Effector CD8-positive, alpha-beta T cell (primary cell): ENCODE measurements around the gene PIEZO2.
"Not testable (repeated sequence)": the region's sequence is repeated elsewhere in the genome, so short reads cannot be mapped to it uniquely, and the experiment has no call there.

Source experiments
- DNase-seq: peaks from one replicate; lab custom pipeline; 2025; lab: John Stamatoyannopoulos, UW

The PIEZO2 gene

DNA sequence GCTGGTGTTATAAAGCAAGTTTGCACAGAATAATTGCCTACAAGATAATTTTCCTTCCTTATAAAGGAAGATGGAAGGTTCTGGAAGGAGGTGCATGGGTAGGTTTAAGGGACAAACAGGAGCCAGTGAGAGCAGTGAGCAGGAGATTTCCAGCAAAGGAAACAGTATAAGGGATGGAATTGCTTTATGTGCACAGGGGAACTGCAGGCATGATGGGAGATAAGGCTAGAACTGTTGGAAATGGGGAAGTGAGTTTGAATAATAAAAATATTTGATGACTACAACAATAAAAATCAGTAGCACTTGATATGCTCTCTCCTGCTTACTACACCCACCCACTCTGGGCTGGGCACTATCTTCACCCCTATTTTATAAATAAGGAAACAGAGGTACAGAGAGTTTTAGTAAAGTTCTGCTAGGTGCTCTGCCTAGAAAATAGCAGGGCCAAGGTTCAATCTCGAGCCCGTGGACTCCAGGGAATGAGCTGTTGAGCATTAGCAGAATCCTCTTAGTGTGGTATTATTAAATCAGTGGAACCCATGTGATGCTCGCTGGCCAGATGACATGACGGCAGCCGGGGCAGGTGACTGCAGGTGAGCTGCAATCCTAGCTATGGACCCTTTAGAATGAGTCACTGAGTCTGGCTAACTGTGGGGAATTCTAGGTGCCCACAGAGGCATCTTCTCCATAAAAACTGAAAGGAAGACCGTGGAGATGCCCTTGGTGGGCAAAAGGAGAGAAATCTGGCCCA, 302.5 kb downstream of the PIEZO2 start:
- DNase-seq: no peak

GRCh38 chr18:10846035-10846434, 303.3 kb downstream of the PIEZO2 start:
- not testable (repeated sequence) for DNase-seq

GRCh38 chr18:10843565-10843964, 305.8 kb downstream of the PIEZO2 start:
- no peak for DNase-seq

GRCh38 chr18:10842861-10843260, 306.5 kb downstream of the PIEZO2 start:
- no peak for DNase-seq

DNA sequence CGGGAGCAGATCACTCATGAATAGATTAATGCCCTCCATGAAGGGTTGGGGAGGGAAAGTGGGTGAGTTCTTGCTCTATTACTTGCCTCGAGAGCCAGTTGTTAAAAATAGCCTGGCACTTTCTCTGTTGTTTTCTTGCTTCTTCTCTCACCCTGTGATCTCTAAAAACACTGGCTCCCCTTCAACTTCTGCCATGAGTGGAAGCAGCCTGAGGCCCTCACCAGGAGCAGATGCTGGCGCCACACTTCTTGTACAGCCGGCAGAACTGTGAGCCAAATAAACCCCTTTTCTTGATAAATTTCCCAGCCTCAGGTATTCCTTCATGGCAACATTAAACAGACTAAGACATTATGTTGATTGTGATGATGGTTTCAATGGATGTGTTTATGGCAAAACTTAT, 307.0 kb downstream of the PIEZO2 start:
- no peak for DNase-seq

DNA sequence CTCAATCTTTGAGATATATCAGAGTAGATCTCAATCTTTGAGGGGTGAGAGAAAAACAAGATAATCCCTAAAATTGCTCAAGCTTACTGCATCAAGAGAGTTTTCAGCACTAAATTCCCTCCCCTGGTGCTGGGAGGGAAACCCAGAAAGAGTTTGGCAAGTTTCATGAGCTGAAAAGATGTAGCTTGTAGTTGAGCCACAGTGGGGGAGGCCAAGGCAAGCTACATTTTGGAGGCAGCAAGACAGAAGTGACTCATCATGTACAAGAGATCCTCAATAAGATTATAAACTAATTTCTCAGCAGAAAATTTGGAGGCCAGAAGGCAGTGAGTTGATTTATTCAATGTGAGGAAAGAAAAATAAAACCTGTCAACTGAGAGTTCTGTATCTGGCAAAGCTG, 308.2 kb downstream of the PIEZO2 start:
- DNase-seq: no peak

DNA sequence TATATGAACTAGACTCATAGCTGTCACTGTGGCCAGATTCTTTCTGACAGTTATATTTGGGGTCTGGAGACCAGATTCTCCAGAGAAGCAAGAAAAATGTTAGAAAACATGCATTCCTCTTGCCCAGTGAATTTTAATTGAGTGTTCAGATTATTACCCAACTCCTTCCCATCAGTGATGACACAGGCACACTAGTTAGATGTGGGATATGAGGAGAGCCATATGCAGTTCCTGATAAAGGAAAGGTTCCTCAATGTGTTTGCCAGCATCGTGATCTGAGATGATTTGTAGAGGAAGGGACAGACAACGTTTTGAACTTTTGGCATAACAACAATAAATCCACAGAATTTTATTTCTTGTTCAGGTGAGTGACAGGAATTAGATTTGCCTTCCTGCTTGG, 308.6 kb downstream of the PIEZO2 start:
- DNase-seq: no peak

GRCh38 chr18:10839421-10839820, 309.9 kb downstream of the PIEZO2 start:
- no peak for DNase-seq

- no peak for DNase-seq
Observed at GRCh38 chr18:10838553-10838952, 310.8 kb downstream of the PIEZO2 start.

DNA sequence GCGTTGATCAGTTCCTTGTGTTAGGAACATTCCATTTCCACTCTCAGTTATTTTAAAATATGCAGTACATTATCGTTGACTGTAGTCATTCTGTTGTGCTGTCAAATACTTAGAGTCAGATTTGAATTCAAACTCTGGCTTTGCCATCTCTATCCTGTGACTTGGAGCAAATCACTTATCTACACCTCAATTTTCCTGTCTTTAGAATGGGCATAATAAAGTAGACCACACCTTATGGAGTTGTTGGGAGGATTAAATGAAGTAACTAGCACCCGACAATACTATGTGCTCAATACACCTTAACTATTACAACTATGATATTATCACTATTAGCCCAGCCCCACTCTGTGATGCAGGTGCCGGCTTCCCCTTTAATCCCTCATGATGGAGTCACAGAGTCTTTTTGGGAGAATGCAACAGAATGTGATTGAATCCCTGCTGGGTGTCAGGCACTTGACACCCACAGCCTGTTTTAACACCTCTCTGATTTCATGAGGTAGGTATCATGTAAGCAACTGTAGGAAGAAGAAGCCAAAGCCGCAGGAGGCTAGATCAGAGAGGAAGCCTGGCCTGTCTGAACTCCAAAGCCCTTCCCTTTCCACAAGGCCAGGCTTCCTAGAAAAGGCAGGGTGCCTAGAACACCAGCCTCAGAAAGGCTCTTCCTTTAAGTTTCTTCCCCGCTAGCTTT, 315.1 kb downstream of the PIEZO2 start:
- DNase-seq: no peak

- no peak for DNase-seq
Observed at GRCh38 chr18:10833656-10834055, 315.7 kb downstream of the PIEZO2 start.

- no peak for DNase-seq
Observed at GRCh38 chr18:10826400-10826799, 323.0 kb downstream of the PIEZO2 start.

GRCh38 chr18:10822456-10822855, 326.9 kb downstream of the PIEZO2 start:
- no peak for DNase-seq

DNA sequence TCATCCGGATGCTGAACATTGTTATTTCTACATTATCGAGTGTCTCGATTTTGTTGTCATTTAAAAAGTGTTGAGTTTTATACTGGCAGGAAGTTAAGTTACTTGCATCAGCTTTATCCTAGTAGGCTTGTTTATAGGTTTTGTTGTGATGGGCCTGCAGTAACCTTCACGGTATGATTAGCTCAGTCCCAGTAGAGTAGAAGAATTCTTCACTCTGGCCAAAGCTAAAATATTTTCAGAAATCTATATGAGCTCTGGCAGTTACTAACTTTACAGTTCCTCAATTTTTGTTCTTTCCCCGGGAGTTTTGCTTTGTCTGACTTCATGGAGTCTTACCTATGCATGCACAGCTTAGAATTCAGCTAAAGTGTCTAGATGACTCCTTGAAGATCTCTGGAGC, 328.7 kb downstream of the PIEZO2 start:
- no peak for DNase-seq

DNA sequence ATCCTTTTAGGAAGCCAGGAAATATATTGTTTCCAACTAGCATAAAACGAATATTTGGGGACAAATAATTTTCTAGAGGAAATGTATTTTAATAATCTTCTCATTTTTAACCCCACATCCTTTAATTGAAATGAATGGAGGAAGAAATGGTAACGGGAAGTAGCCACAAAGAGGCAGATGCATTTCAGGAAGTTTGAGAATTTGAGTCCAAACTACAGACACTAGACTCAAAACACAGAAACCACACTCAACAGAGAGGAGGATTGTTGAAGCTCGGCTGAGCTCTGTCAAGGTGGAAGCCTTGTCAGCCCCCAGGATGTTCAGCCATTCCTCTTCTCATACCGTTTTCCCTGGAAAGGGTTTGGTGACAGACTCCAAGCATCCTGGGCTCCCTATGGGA, 335.0 kb downstream of the PIEZO2 start:
- DNase-seq: no peak

- DNase-seq: no peak
Observed at GRCh38 chr18:10805587-10806118, 343.7 kb downstream of the PIEZO2 start.

GRCh38 chr18:10804126-10804525, 345.2 kb downstream of the PIEZO2 start:
- no peak for DNase-seq

GRCh38 chr18:10798727-10799550, 350.4 kb downstream of the PIEZO2 start:
- DNase-seq: no peak

GRCh38 chr18:10797896-10798295, 351.5 kb downstream of the PIEZO2 start:
- no peak for DNase-seq

- no peak for DNase-seq
Observed at GRCh38 chr18:10794771-10795170, 354.6 kb downstream of the PIEZO2 start.

DNA sequence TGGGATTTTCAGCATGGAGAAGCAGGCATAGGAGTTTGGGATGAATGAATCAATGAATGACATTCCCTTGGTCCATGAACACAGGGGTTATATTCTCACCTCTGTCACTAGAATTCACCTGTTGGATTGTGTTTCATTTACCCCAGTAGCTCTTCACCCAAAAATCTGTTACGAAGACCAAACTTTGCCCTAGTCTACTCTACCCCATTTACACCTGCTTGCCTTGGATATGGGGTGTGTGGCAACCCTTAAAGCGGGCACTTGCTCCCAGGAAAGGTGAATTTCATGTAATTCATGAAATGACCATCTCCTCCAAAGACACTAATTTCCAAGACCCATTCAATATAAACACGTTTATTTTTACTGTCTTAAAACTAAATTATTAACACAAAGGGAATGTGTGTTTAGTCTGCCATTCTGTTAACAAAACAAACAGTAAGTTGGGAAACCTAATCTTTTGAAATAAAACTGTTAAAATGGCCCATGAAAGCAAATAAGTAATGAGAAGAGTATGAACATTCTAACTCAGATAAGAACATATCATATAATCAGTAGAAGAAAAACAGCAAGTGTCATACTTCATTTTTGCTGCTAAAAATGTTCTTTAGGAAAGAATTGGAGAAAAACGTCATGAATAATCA, 355.5 kb downstream of the PIEZO2 start:
- no peak for DNase-seq

- DNase-seq: no peak
Observed at GRCh38 chr18:10792181-10792580, 357.2 kb downstream of the PIEZO2 start.
